GM23338 (cell line): ENCODE data around the gene GRAMD1A. TPM values are rescaled to one million over a fixed set of nuclear protein-coding genes. Genes with fewer than 3 reads are reported as not detected.

Experiments used
- ATAC-seq: fragments of 200-7000 bp; cut with Tn5 transposase; 3 replicates; pipeline ENCODE4 v1.9.1; 2020
- DNase-seq: peaks from one replicate; pipeline ENCODE4 v3.0.0-alpha.2; 2015; ENCODE audit warnings: low spot score
- H2AFZ ChIP-seq: fragments of 200-600 bp; sonication (generic); 2 replicates; pipeline ENCODE4 v1.8.0; 2016; ENCODE audit warnings: antibody characterized with exemption, mild to moderate bottlenecking, moderate library complexity
- H3F3A ChIP-seq: fragments of 200-600 bp; sonication (generic); replicated peaks from 2 replicates; pipeline ENCODE4 v1.8.0; 2017; ENCODE audit warnings: antibody characterized with exemption, mixed run types, low read depth
- H3K27ac ChIP-seq: fragments of 200-600 bp; sonication (generic); 2 replicates; pipeline ENCODE4 v1.6.1; 2016; ENCODE audit warnings: low read depth
- H3K27me3 ChIP-seq: fragments of 200-600 bp; sonication (generic); 2 replicates; pipeline ENCODE4 v1.8.0; 2016; ENCODE audit warnings: mild to moderate bottlenecking, mixed run types, moderate library complexity; ENCODE audit not compliant: insufficient read depth
- H3K36me3 ChIP-seq: fragments of 200-600 bp; sonication (generic); 2 replicates; pipeline ENCODE4 v1.8.0; 2016; ENCODE audit warnings: mild to moderate bottlenecking; ENCODE audit not compliant: insufficient read depth
- H3K4me1 ChIP-seq: fragments of 200-600 bp; sonication (generic); 2 replicates; pipeline ENCODE4 v1.8.0; 2016; ENCODE audit warnings: mild to moderate bottlenecking, moderate library complexity; ENCODE audit not compliant: insufficient read depth
- H3K4me2 ChIP-seq: fragments of 200-600 bp; sonication (generic); 2 replicates; pipeline ENCODE4 v1.7.1; 2017; ENCODE audit warnings: mixed run types
- H3K4me3 ChIP-seq: fragments of 200-600 bp; sonication (generic); 2 replicates; pipeline ENCODE4 v1.6.1; 2016; ENCODE audit warnings: mixed run types
- H3K79me2 ChIP-seq: fragments of 200-600 bp; sonication (generic); replicated peaks from 2 replicates; pipeline ENCODE4 v1.8.0; 2017; ENCODE audit warnings: mild to moderate bottlenecking; ENCODE audit not compliant: insufficient read depth
- H3K9me2 ChIP-seq: fragments of 200-600 bp; sonication (generic); 2 replicates; pipeline ENCODE4 v1.8.0; 2017; ENCODE audit not compliant: insufficient read depth
- H4K20me1 ChIP-seq: fragments of 200-600 bp; sonication (generic); replicated peaks from 2 replicates; pipeline ENCODE4 v1.8.0; 2017; ENCODE audit warnings: mild to moderate bottlenecking; ENCODE audit not compliant: insufficient read depth
- H3K27ac Mint-ChIP-seq: 2 replicates; pipeline ENCODE4 v1.8.0; 2020; ENCODE audit warnings: inconsistent platforms, mild to moderate bottlenecking, moderate library complexity, mixed read lengths
- H3K27me3 Mint-ChIP-seq: 3 replicates; pipeline ENCODE4 v1.8.0; 2022; ENCODE audit warnings: low read depth, mild to moderate bottlenecking, moderate library complexity, mixed read lengths, inconsistent platforms; ENCODE audit not compliant: insufficient read depth, poor library complexity
- H3K36me3 Mint-ChIP-seq: 3 replicates; pipeline ENCODE4 v1.8.0; 2021; ENCODE audit warnings: low read depth, mild to moderate bottlenecking, inconsistent platforms, moderate library complexity, mixed read lengths
- H3K4me1 Mint-ChIP-seq: 3 replicates; pipeline ENCODE4 v1.8.0; 2020; ENCODE audit warnings: mild to moderate bottlenecking, inconsistent platforms, mixed read lengths
- H3K4me3 Mint-ChIP-seq: 3 replicates; pipeline ENCODE4 v1.8.0; 2021; ENCODE audit warnings: moderate library complexity, mild to moderate bottlenecking, inconsistent platforms, mixed read lengths
- H3K9me3 Mint-ChIP-seq: 3 replicates; pipeline ENCODE4 v1.8.0; 2020; ENCODE audit warnings: moderate library complexity, mild to moderate bottlenecking, inconsistent platforms, mixed read lengths
- CREB1 ChIP-seq: fragments of 250-450 bp; sonication (Bioruptor Pico); IDR thresholded peaks from 2 replicates; pipeline ENCODE4 v1.5.0; 2020; ENCODE audit warnings: low read depth, mild to moderate bottlenecking, moderate library complexity
- ETS1 ChIP-seq: IDR thresholded peaks from 2 replicates; pipeline ENCODE4 v1.6.1; 2016; ENCODE audit warnings: antibody characterized with exemption
- EZH2 ChIP-seq: fragments of 200-600 bp; sonication (generic); IDR thresholded peaks from one replicate; pipeline ENCODE4 v1.8.0; 2017; ENCODE audit warnings: antibody characterized with exemption, mild to moderate bottlenecking, low read depth; ENCODE audit not compliant: unreplicated experiment
- EZH2phosphoT487 ChIP-seq: fragments of 200-600 bp; sonication (generic); IDR thresholded peaks from one replicate; pipeline ENCODE4 v1.8.1; 2018; ENCODE audit warnings: antibody characterized with exemption; ENCODE audit not compliant: unreplicated experiment
- JUNB ChIP-seq: IDR thresholded peaks from one replicate; pipeline ENCODE4 v1.6.1; 2016; ENCODE audit warnings: antibody characterized with exemption; ENCODE audit not compliant: unreplicated experiment
- NANOG ChIP-seq: IDR thresholded peaks from 2 replicates; pipeline ENCODE4 v1.6.1; 2016; ENCODE audit warnings: antibody characterized with exemption, borderline replicate concordance
- POLR2AphosphoS5 ChIP-seq: IDR thresholded peaks from 2 replicates; pipeline ENCODE4 v1.6.1; 2016; ENCODE audit warnings: antibody characterized with exemption, low read depth
- REST ChIP-seq: IDR thresholded peaks from one replicate; pipeline ENCODE4 v1.6.1; 2018; ENCODE audit warnings: antibody characterized with exemption; ENCODE audit not compliant: unreplicated experiment
- STAT1 ChIP-seq: IDR thresholded peaks from one replicate; pipeline ENCODE4 v1.6.1; 2016; ENCODE audit warnings: antibody characterized with exemption; ENCODE audit not compliant: unreplicated experiment
- ZNF114 ChIP-seq: fragments of 250-450 bp; sonication (Bioruptor Pico); IDR thresholded peaks from 2 replicates; pipeline ENCODE4 v1.5.0; 2020; ENCODE audit warnings: mild to moderate bottlenecking, moderate library complexity
- ZNF331 ChIP-seq: fragments of 250-450 bp; sonication (Bioruptor Pico); IDR thresholded peaks from 2 replicates; pipeline ENCODE4 v1.5.0; 2020; ENCODE audit warnings: low read depth, mild to moderate bottlenecking, moderate library complexity
- polyA plus RNA-seq: library from polyadenylated mRNA; unstranded; fragments of >200 nt; fragmentation: Nextera tagmentation; extraction: Ambion mirVana; gene quantifications from 2 replicates; pipeline ENCODE4 v1.2.1, GENCODE V29; 2016
- total RNA-seq: library from RNA; depleted of rRNA; stranded (reverse); fragments of >200 nt; shearing (Covaris generic); gene quantifications from 2 replicates; pipeline ENCODE4 v1.2.3, GENCODE V29; 2014
- TF ChIP-seq, protein P1 (sequence below), 2 experiments: fragments of 200-600 bp in 1 of 2; sonication (generic) in 1 of 2; conservative IDR thresholded peaks; 2 replicates each; pipeline versions ENCODE4 v1.5.1 to v1.6.1; 2016 to 2017; ENCODE audit warnings: antibody characterized with exemption in 2 of 2, low read depth in 2 of 2, mild to moderate bottlenecking in 2 of 2, moderate library complexity in 1 of 2

The GRAMD1A gene
- total and polyA plus RNA-seq, 2 experiments from 2014 or later, result 122 to 174 TPM

- peak within 1 kb of the TSS; percentile 80; the same call in 1 of the 2 replicates for H3K27ac ChIP-seq
- peaks cover 50% of the 10 kb centered on the region for H3K4me1 Mint-ChIP-seq
These were observed 41.5 kb downstream of the GRAMD1A start, which contains the start of gene HPN for GRCh38 chr19:35041548-35042055. Gene HPN (plus strand): TSS chr19:35041721. CDS start chr19:35042507, 786 bp downstream.

GRCh38 chr19:35042056-35042730 lies 42.1 kb downstream of the GRAMD1A start:
- peaks cover 17% of the 10 kb centered on the region; the same call in 1 of the 2 replicates for H3K79me2 ChIP-seq
- peak overlapping the region; percentile 94 for H3K4me2 ChIP-seq
- Mint-ChIP-seq H3K36me3 (no peaks in the 10 kb centered on the region; the same call in 2 of the 3 replicates), H3K9me3 (no peaks in the 10 kb centered on the region), H3K4me1 (peaks cover 50% of the 10 kb centered on the region), H3K4me3 (peak overlapping the region; percentile 74), H3K27ac (peak overlapping the region; percentile 92), H3K27me3 (peaks cover 8% of the 10 kb centered on the region)
- no peak for ATAC-seq
- peaks cover 11% of the 10 kb centered on the region; the same call in 1 of the 2 replicates for H3F3A ChIP-seq
- H3K27ac ChIP-seq, result peak overlapping the region; percentile 66; the same call in 1 of the 2 replicates
- H3K9me2 ChIP-seq, result no peaks in the 10 kb centered on the region
- no peak for DNase-seq
- peak overlapping the region; percentile 74 for H3K4me3 ChIP-seq
- no peaks in the 10 kb centered on the region for H3K27me3 ChIP-seq
- no peak overlapping the region for H2AFZ ChIP-seq
- no peaks in the 10 kb centered on the region for H3K36me3 ChIP-seq
- no peaks in the 10 kb centered on the region; the same call in 1 of the 2 replicates for H4K20me1 ChIP-seq
- peaks cover 44% of the 10 kb centered on the region for H3K4me1 ChIP-seq
- TF ChIP-seq STAT1 (no peak), ETS1 (no peak), NANOG (no peak), ZNF114 (no peak), EZH2phosphoT487 (no peak), REST (no peak), ZNF331 (no peak), JUNB (no peak), EZH2 (no peak)

More at GRCh38 chr19:35041548-35042055, 41.5 kb downstream of the GRAMD1A start, which contains the start of gene HPN:
- peaks cover 44% of the 10 kb centered on the region for H3K4me1 ChIP-seq
- Mint-ChIP-seq H3K4me3 (peak within 1 kb of the TSS; percentile 74), H3K9me3 (no peaks in the 10 kb centered on the region), H3K27ac (peak within 1 kb of the TSS; percentile 92), H3K36me3 (no peaks in the 10 kb centered on the region; the same call in 2 of the 3 replicates), H3K27me3 (peaks cover 8% of the 10 kb centered on the region)
- peaks cover 17% of the 10 kb centered on the region; the same call in 1 of the 2 replicates for H3K79me2 ChIP-seq
- TF ChIP-seq POLR2AphosphoS5 (peak; percentile 68), ZNF331 (no peak), EZH2phosphoT487 (no peak), ZNF114 (no peak), ETS1 (no peak), CREB1 (CRISPR knock-in tag) (no peak)
- TF ChIP-seq, protein P1, sequence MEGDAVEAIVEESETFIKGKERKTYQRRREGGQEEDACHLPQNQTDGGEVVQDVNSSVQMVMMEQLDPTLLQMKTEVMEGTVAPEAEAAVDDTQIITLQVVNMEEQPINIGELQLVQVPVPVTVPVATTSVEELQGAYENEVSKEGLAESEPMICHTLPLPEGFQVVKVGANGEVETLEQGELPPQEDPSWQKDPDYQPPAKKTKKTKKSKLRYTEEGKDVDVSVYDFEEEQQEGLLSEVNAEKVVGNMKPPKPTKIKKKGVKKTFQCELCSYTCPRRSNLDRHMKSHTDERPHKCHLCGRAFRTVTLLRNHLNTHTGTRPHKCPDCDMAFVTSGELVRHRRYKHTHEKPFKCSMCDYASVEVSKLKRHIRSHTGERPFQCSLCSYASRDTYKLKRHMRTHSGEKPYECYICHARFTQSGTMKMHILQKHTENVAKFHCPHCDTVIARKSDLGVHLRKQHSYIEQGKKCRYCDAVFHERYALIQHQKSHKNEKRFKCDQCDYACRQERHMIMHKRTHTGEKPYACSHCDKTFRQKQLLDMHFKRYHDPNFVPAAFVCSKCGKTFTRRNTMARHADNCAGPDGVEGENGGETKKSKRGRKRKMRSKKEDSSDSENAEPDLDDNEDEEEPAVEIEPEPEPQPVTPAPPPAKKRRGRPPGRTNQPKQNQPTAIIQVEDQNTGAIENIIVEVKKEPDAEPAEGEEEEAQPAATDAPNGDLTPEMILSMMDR (conservative IDR thresholded peaks at IDR 0.05; ENCODE audit: low read depth in 2 of 2), result no peak
- H3K4me2 ChIP-seq, result peak within 1 kb of the TSS; percentile 94
- H2AFZ ChIP-seq, result peak within 1 kb of the TSS; percentile 78; the same call in 1 of the 2 replicates
- peak; percentile 92 for DNase-seq
- peaks cover 11% of the 10 kb centered on the region; the same call in 1 of the 2 replicates for H3F3A ChIP-seq
- peak; percentile 80 for ATAC-seq
- H4K20me1 ChIP-seq, result no peaks in the 10 kb centered on the region; the same call in 1 of the 2 replicates
- H3K36me3 ChIP-seq, result no peaks in the 10 kb centered on the region
- H3K4me3 ChIP-seq, result peak within 1 kb of the TSS; percentile 74
- no peaks in the 10 kb centered on the region for H3K27me3 ChIP-seq
- no peaks in the 10 kb centered on the region for H3K9me2 ChIP-seq
